Hematopoietic multipotent progenitor cell treated with erythropoietin and hydrocortisone succinate and interleukin-3 and kit ligand, for 17 days (in vitro differentiated cells): ENCODE measurements around the gene RRBP1.

Source experiments
- DNase-seq: peaks from one replicate; pipeline ENCODE4 v3.0.0-alpha.2; 2015; ENCODE audit warnings: low spot score

RRBP1 gene

DNA sequence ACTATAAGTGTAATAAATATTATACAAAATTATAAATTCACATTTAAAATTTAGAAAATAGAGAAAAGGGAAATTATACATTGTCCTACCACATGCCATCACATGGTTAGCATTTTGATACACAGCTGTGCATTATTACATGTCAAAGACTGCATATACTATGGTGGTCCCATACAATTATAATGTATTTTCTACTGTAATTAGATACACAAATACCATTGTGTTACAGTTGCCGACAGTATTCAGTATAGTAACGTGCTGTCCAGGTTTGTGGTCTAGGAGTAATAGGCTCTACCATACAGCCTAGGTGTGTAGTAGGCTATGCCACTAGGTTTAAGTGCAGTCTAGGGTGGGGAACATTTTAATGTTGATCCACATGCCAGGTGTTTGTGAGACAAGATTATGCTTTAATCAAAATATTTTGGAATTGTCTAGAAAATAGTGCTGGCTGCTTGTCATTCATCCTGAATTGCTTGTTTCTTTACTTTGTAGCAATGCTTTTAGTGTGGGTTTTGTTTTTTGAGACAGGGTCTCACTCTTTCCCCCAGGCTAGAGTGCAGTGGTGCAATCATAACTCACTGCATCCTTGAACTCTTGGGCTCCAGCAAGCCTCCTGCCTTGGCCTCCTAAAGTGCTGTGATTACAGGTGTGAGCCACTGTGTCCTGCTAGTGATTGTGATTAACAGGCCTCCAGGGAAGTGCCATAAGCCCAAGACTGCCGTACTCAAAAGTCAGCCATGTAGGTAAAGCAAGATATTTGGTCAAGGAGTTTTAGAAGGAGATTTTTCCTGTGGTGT is 73.1 kb downstream of the RRBP1 start:
- DNase-seq, result no peak

DNA sequence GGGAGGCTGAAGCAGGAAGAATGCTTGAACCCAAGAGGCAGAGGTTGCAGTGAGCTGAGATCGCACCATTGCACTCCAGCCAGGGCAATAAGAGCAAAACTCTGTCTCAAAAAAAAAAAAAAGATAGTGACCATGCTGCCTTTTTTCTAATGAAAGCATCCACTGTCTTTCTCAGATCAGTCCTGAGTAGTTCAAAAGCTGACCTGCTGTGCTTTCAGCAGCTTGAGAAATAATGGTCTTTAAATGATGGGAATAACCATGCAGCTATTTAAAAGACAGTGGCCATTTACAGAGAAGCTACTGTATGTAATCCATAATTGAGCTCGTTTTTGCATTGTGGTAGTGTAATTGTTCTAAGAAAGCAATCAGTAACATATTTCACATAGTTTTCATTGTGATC is 76.0 kb downstream of the RRBP1 start:
- DNase-seq, result no peak

DNA sequence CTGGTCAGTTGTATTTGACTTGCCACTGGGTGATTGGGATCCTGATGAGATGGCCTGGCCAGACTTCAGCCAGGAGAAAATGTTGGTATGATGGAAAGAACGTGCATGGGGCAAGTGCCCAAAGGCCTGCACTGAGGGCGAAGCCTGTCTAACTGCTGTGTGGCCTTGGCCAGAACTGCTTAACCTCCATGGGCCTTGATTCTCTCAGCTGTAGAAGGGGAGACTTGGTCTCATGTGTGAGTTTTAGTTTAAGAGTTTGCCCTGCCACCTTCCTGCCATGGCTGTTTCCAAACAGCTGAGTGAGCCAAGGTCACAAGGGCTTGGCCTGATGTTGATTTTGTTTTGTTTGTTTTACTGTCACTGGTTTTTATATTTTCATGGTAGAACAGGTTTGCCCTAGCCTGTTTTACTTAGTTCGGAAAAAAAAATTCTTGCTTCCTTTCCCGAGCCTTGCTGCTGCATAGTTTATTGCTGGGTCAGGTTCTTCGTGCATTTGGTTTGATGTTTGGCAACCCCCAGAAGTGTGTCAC is 76.8 kb downstream of the RRBP1 start:
- DNase-seq, result no peak

DNA sequence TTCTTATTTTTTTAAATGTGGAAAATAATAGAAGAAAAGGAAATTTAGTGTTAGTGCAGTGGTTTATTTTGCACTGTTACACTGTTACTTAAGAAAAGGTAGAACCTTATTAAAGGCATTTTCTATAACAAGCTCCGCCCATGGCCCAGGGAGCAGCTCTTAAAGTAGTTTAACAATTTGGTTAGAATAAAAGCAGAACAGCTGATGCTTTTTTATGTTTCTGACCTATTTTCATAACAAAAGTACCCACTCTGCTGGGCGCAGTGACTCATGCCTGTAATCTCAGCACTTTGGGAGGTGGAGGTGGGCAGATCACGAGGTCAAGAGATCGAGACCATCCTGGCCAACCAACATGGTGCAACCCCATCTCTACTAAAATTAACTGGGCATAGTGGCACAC is 79.5 kb downstream of the RRBP1 start:
- no peak for DNase-seq

DNA sequence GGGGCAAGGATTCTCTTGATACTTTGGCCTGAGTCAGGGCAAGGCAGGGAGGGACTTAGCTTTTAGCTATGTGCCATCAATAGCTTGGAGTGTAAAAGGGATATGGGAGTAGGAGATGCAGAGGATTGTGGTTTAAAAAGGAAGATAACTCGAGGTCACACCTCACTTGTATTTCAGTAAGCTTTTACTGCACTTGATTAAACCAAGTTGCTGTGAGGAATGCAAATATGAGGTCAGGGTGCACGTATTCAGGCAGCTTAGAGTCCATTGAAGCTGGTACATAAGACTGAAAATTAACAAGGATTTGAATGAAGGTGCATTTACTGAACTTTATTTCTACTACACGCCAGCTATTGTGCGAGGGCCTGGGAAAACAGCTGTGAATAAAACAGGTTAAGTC is 80.1 kb downstream of the RRBP1 start:
- no peak for DNase-seq

DNA sequence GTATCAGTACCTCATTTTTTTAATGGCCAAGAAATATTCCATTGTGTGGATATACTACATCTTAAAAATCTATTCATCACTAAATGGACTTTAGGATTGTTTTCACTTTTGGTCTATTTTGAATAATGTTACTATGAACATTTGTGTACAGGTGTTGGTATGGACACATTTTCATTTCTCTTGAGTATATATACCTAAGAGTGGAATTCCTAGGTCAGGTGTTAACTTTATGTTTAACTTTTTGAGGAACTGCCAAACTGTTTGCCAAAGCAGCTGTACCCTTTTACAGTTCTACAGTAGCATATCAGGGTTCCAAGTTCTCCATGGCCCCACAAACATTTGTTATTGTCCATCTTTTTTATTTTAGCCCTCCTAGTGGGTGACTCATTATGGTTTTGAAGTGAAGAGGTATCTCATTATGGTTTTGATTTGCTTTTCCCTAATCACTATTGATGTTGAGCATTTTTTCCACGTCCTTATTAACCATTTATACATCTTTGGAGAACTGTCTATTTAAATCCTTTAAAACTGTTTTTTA is 84.0 kb downstream of the RRBP1 start:
- no peak for DNase-seq

DNA sequence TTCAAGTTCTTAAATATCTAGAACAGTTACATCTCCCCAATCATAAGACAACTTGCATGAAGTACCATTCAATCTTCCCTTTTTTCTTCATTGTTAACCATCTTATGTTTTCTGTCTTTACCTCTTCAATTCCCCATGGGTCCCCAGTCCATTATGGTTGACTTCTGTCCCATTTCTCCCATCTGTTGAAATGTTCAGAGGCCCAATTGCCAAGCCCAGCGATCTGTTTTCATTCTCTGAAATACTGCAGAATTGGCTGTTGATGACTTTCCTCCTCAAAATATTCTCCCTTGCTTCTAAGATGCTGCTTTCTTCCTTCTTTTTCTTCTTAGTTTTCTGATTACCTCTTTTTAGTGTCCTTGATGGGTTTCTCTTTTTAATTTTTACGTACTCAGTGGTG is 86.2 kb downstream of the RRBP1 start:
- no peak for DNase-seq

DNA sequence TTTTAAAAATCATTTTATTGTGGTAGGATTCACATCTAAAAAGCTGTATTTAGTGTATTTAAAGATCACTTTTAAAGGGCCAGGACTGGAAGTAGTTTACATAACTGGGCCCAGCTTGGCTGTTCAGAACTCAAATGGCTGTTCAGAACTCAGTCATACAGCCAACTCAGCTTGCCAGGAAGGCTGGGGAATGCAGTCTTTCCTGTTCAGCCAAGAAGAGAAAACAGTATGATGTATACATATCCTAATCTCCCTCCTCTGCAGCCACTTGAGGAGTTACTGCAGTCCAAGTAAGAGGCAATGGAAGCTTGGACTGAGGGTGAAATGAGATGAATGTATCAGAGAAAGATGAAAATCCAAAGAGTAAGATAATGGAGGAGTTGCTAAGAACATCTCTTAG is 87.6 kb downstream of the RRBP1 start:
- no peak for DNase-seq

DNA sequence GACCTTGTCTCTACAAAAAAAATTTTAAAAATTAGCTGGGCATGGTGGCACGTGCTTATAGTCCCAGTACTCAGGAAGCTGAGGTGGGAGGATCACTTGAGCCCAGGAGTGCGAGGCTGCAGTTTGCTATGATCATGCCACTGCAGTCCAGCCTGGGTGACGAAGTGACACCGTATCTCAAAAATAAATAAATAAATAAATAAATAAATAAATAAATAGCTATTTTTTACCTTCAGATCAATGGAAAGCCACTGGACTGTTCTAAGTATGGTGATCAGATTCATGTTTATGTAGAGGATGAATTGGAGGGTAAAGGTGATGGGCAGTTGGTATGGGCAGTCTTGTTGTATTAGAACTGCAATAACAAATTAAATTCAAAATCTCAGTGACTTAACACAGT is 88.1 kb downstream of the RRBP1 start:
- no peak for DNase-seq

DNA sequence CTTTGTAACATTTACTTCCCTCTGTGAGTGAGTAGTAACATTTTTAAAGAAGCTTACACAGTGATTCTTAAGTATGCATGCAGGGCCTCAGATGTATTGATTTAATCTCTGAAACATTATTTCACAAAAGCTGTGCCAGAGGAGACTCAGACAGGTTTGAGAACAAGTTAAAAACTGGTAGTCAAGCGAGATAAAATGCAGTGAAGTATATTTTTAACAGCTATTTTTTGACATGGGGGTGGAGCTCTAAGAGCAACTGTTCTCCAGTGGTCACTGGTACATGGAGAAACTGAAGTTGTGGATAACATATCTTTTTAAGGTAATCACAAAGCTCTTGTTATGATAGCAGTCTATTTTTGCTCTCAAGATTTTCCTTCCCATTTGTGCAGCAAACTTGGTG is 91.8 kb downstream of the RRBP1 start:
- DNase-seq, result no peak

DNA sequence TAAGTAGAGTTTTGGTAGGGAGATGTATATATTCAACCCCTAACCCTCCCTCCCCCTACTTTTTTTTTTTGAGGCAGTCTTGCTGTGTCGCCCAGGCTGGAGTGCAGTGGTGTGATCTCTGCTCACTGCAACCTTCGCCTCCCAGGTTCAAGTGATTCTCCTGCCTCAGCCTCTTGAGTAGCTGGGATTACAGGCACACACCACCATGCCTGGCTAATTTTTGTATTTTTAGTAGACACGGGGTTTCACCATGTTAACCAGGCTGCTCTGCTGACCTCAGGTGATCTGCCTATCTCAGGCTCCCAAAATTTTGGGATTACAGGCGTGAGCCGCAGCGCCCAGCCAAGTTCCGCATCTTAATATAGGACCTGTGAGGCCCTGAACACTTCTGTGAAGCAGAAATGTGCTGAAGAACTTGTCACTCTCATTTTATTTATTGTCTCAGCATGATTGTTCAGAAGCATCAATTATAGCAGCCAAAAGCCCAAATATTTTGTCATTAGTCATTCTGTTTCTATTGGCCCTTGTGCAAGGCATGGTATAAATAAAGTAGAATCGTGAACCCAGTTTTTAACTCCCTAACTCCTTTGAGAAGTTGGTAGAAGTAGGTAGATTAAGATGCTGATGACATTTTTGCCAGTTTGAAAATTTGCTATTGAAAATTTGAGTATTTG is 92.7 kb downstream of the RRBP1 start:
- no peak for DNase-seq

DNA sequence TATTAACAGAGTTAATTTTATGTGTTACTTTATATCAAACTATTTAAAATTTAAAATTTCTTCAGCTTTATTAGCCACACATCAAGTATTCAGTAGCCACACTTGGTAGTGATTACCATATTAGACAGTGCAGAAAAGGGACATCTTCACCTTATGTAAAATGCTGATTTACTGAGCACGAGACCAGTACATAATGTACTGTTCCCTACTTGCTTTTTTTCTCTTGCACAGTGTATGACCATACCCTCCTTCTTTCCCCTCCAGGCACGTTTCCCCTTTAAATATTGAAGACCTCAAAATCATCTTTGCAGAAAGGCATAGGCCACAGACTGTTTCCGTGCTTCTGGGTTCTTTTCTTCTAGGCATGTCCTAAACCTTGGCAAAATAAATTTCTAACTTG is 94.2 kb downstream of the RRBP1 start:
- DNase-seq, result no peak

DNA sequence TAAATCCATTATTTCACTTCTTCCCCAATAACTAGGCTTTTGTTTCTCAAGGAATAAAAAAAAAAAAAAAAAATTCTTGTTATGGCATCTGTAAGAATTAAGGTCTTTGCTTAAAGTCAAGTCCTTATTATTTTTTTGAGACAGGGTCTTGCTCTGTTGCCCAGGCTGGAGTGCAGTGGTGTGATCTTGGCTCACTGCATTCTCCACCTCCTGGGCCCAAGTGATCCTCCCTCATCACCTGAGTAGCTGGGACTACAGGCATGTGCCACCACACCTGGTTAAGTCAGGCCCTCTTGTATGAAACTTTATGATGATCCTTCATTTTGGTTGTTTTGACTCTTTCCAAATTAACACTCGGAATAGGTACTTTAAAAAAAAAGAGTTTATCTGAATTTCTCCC is 94.9 kb downstream of the RRBP1 start:
- no peak for DNase-seq

DNA sequence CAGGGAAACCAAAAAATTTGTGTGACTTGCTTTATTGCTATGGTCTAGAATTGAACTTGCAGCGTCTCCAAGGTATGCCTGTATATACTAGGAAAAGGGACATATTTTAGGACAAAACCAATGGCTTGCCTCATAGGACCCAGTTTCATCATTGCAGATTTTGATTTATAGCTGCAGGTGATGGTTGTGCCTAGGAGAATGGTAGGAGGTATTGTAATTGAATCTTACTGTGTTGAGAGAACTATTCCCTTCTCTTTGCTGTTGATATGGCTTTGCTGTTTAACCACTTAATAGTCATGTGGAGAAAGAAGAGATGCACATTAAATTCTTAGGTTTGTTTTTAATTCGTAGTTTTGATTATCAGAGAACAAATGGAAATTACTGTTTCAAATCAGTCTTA is 95.8 kb downstream of the RRBP1 start:
- DNase-seq, result no peak

DNA sequence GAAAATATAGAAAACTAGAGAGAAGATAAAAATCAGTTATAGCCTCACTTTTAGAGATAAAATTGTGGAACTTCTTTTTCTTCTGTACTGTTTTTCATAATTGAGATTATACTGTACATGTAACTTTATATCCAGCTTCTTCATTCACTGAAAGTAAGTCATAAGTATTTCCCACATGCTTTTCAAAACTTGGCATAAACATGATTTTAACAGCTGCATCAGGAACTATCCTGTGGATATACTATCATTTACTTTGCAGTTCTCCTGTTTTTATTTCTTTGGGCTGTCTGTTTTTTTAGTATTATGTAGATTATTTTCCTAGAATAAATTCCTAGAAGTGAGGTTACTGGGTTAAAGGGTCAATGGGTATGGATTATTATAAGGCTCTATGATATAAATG is 97.4 kb downstream of the RRBP1 start:
- no peak for DNase-seq

DNA sequence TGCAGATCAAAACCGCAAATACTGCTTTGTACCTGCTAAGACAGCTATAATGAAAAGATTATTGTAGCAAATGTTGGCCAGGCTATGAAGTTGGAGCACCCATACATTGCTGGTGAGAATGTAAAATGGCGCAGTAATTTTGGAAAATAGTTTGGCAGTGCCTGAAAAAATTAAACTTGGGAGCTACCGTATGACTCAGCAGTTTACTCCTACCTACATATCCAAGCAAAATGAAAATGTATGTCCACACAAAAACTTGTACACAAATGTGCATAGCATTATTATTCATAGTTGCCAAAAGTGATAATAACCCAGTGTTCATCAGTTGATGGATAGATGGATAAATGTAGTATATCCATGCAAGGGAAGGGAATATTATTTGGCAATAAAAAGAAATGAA is 98.9 kb downstream of the RRBP1 start:
- no peak for DNase-seq

DNA sequence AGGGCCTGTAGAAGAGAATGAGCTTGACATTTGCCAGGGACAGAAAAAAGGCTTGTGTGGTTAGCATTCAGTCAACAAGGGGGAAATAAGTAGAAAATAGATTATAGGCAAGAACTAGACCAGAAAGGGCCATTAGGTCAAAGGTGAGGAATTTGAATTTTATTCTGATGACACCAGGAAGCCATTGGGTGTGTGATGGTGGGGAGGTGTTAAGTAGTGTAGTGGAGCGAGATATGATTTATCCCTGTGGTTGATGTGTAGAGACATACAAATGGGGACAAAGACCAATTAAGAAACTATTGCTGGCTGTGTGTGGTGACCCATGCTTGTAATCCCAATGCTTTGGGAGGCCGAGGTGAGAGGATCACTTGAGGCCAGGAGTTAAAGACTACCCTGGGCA is 101.1 kb downstream of the RRBP1 start:
- no peak for DNase-seq

DNA sequence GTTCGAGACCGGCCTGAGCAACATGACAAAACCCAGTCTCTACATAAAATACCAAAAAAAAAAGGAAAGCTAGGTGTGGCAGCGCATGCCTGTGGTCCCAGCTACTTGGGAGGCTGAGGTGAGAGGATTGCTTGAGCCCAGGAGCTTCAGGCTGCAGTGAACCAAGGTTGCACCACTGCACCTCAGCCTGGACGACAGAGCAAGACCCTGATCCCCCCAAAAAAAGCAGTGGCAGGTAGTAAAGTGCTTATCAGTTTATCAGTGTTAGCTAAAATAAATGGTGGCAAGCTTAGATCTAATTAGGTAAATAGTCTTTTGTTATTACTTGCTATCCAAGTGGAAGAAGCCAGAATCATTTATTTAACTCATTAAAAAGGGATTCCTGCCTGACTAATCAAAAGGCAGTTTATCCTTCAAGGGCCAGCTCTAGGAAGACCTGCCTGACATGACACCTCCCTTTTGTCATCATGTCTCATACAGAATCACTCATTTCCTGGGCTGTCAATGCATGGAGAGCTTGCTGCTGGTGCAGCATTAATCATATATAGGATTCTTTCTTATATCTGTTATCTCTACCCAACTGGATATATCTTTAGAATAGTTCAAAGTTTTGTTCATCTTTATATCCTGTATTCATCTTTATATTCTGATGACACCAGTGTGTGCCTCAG is 102.5 kb downstream of the RRBP1 start:
- DNase-seq, result no peak

DNA sequence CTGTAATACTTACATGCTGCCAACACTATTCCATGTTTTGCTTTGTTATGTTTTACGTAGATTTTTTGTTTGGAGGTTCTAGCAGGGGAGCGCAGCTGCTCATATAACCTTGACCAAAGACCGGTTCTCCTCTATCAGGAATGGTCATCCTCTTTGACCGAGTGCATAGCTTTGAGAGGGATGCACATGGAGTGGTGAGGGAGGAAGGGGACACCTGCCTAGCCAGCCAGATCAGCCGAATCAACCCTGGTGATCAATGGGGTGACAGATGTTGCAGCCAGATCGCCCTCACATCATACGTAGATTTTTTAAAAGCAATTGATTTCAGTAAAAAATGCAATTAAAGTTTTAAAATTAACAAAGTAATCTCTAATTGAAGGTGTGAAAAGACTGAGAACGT is 105.8 kb downstream of the RRBP1 start:
- no peak for DNase-seq

DNA sequence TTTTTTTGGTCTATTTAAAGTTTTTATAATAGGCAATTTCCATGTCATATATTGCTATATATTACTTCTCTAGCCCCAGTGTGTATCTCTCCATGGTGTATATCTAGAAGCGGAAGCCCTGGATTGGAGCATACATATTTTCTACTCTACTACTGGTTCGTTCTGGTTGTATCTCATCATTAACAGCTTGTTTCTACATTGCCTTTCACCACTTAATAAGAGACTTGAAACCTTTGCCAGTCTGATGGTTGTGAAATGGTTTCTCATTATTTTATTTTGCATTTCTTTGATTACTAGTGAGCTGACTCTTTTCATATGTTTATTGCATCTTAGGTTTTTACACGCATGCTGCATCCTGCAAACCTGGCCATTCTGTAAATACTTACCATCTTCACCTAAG is 108.6 kb downstream of the RRBP1 start:
- DNase-seq, result no peak

DNA sequence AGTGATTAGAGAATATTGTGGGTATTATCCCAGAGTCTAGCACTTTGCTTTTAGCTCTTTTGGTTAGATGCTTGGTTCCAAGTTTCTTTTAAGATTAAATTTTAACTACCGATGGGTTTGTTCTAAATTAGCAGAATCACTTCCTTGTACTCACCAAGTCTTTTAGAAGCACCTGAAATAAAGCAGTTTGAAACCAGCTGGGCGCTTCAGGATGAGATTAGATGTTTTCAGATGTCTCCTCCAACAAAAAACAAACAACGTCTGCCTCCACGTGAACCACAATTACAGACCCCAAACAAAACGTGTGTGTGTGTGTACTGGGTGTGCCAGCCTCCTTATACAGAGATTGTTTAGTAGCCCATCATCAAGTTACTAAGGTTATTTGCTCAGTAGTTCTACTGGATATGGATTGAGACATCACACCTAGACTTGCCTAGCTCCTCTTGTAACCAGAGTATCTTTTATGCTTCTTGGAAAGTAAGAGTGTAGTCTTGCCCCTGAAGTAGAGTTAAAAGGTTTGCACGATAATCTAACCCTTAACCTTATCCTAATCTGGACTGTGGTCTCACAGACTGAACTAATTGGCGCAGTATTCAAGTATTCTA is 109.9 kb downstream of the RRBP1 start:
- no peak for DNase-seq

DNA sequence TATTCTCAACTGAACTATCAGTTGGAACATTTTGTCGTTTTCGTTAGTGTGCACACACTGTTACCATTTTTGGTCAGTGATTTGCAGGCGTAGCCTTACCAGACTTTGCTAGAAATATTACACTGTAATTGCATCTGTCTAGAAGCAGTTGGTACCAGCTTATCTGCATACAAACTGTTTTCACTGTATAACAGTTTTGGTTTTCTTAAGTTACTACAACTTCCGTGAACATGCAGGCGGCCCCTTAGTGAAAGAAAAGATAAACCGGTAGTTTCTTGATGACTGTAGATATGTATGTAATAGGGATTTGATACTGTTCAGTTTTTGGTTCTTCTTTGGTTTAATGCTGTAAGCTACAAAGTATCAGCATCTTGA is 110.9 kb downstream of the RRBP1 start:
- no peak for DNase-seq
